ENCODE data around the gene ARHGEF7.

Gene ARHGEF7

DNA sequence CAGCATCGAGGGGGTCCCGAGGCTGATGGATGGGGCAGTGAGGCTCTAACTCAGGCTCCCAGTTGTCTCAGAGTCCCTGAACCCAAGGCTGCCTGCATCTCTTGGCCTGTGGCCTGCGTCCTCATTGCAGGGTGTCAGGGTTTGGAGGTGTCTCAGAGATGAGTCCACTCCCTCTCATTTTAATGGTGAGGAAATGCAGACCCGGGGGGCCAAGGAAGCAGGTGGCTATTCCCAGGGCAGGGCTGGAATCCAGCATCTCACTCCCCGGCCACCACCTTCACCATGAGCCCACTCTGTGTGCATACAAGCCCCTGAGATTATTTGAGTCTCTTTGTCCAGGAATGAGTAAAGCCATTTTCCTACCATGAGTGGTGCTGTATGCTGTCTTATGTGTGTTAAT, 226.8 kb downstream of the ARHGEF7 start:
- Histone ChIP-seq H4K20me1 (no peaks in the 10 kb centered on the region), H3K4me1 (no peaks in the 10 kb centered on the region), H3K4me2 (no peak overlapping the region), H3K27me3 (no peaks in the 10 kb centered on the region), H3K9me3 (no peaks in the 10 kb centered on the region), H3K9ac (no peak overlapping the region), H3K36me3 (peaks cover 5% of the 10 kb centered on the region; the same call in 1 of the 2 replicates), H3K27ac (no peak overlapping the region), H3K4me3 (no peak overlapping the region)
- TF ChIP-seq Cebpa-rat (IDR thresholded peaks at IDR 0.05), result no peak

- H3K27me3 ChIP-seq, result no peaks in the 10 kb centered on the region
- no peak overlapping the region for H3K9ac ChIP-seq
- no peaks in the 10 kb centered on the region for H3K4me1 ChIP-seq
- peaks cover 5% of the 10 kb centered on the region; the same call in 1 of the 2 replicates for H3K36me3 ChIP-seq
- H3K4me2 ChIP-seq, result no peak overlapping the region
- H3K9me3 ChIP-seq, result no peaks in the 10 kb centered on the region
- H3K27ac ChIP-seq, result no peak overlapping the region
- no peaks in the 10 kb centered on the region for H4K20me1 ChIP-seq
- H3K4me3 ChIP-seq, result no peak overlapping the region
- no peak for TF ChIP-seq Cebpa-rat (IDR thresholded peaks at IDR 0.05)
Observed at GRCh38 chr13:111342721-111343120, 227.6 kb downstream of the ARHGEF7 start.

DNA sequence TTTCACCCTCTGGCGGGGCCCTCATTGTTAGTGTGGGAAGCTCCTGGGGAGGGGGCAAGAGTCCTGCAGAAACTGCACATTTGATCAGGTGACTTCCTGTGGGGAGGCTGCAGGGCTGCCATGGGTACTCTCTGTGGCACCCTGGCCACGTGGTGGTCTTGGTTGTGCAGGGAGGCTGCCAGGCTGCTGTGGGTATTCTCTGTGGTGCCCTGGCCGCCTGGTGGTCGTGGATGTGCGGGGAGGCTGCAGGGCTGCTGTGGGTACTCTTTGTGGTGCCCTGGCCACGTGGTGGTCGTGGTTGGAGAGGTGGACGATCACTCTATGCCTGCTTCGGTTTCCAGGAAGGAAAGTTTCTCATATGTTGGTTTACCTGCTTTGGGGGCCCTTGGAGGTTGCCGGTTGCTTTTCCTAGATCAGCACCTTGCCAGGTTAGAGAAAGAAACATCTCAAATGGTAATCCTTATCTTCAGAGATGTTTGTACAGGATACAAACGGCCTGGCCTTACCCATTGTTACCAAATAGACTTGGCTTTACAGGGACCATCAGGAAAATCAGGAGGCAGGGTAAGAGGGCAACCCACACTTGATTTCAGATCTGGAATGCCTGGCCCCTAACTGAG, 228.2 kb downstream of the ARHGEF7 start:
- no peaks in the 10 kb centered on the region for H3K27me3 ChIP-seq
- H3K4me1 ChIP-seq, result no peaks in the 10 kb centered on the region
- peaks cover 5% of the 10 kb centered on the region; the same call in 1 of the 2 replicates for H3K36me3 ChIP-seq
- H3K9ac ChIP-seq, result no peak overlapping the region
- H3K4me2 ChIP-seq, result no peak overlapping the region
- no peak for TF ChIP-seq Cebpa-rat (IDR thresholded peaks at IDR 0.05)
- H3K4me3 ChIP-seq, result no peak overlapping the region
- H3K27ac ChIP-seq, result no peak overlapping the region
- H3K9me3 ChIP-seq, result no peaks in the 10 kb centered on the region
- H4K20me1 ChIP-seq, result no peaks in the 10 kb centered on the region

GRCh38 chr13:111344471-111345191, 229.5 kb downstream of the ARHGEF7 start:
- Histone ChIP-seq H3K4me1 (no peaks in the 10 kb centered on the region), H4K20me1 (no peaks in the 10 kb centered on the region), H3K4me2 (no peak overlapping the region), H3K9ac (no peak overlapping the region), H3K27me3 (no peaks in the 10 kb centered on the region), H3K4me3 (no peak overlapping the region), H3K27ac (no peak overlapping the region), H3K9me3 (no peaks in the 10 kb centered on the region; the same call in 1 of the 2 replicates), H3K36me3 (peaks cover 5% of the 10 kb centered on the region; the same call in 1 of the 2 replicates)
- no peak for TF ChIP-seq Cebpa-rat (IDR thresholded peaks at IDR 0.05)

GRCh38 chr13:111345682-111346081, 230.6 kb downstream of the ARHGEF7 start:
- no peak overlapping the region for H3K4me2 ChIP-seq
- peaks cover 5% of the 10 kb centered on the region; the same call in 1 of the 2 replicates for H3K36me3 ChIP-seq
- no peak overlapping the region for H3K9ac ChIP-seq
- H3K4me3 ChIP-seq, result no peak overlapping the region
- H3K9me3 ChIP-seq, result no peaks in the 10 kb centered on the region; the same call in 1 of the 2 replicates
- H3K4me1 ChIP-seq, result no peaks in the 10 kb centered on the region
- no peaks in the 10 kb centered on the region for H4K20me1 ChIP-seq
- H3K27ac ChIP-seq, result no peak overlapping the region
- H3K27me3 ChIP-seq, result no peaks in the 10 kb centered on the region
- TF ChIP-seq Cebpa-rat (IDR thresholded peaks at IDR 0.05), result no peak

- Histone ChIP-seq H3K27ac (no peak overlapping the region), H3K4me3 (no peak overlapping the region), H3K4me2 (no peak overlapping the region), H3K9ac (no peak overlapping the region), H3K4me1 (no peaks in the 10 kb centered on the region), H3K9me3 (no peaks in the 10 kb centered on the region; the same call in 1 of the 2 replicates), H3K36me3 (peaks cover 5% of the 10 kb centered on the region; the same call in 1 of the 2 replicates), H4K20me1 (no peaks in the 10 kb centered on the region), H3K27me3 (no peaks in the 10 kb centered on the region)
- TF ChIP-seq Cebpa-rat (IDR thresholded peaks at IDR 0.05), result no peak
Observed at GRCh38 chr13:111346101-111346680, 231.1 kb downstream of the ARHGEF7 start.

- H3K4me3 ChIP-seq, result no peak overlapping the region
- no peak overlapping the region for H3K4me2 ChIP-seq
- no peaks in the 10 kb centered on the region for H3K27me3 ChIP-seq
- H3K9ac ChIP-seq, result no peak overlapping the region
- H3K9me3 ChIP-seq, result peaks cover 3% of the 10 kb centered on the region
- H3K27ac ChIP-seq, result no peak overlapping the region
- H3K36me3 ChIP-seq, result peaks cover 5% of the 10 kb centered on the region; the same call in 1 of the 2 replicates
- no peaks in the 10 kb centered on the region for H3K4me1 ChIP-seq
- no peaks in the 10 kb centered on the region for H4K20me1 ChIP-seq
- TF ChIP-seq Cebpa-rat (IDR thresholded peaks at IDR 0.05), result no peak
Observed at GRCh38 chr13:111347438-111347837, 232.3 kb downstream of the ARHGEF7 start.

DNA sequence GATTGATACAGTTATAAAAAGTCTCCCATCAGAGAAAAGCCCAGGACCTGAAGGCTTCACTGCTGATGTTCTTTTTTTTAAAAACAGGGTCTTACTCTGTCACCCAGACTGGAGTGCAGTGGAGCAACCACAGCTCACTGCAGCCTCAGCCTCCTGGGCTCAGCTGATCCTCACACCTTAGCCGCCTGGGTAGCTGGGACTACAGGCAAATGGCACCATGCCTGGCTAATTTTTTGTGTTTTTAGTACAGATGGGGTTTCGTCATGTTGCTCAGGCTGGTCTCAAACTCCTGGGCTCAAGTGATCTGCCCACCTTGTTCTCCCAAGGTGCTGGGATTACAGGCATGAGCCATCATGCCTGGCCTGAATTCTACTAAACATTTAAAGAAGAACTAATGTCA, 238.4 kb downstream of the ARHGEF7 start:
- no peak overlapping the region for H3K27ac ChIP-seq
- no peaks in the 10 kb centered on the region for H3K4me1 ChIP-seq
- peaks cover 5% of the 10 kb centered on the region for H3K9me3 ChIP-seq
- no peak for TF ChIP-seq Cebpa-rat (IDR thresholded peaks at IDR 0.05)
- H3K4me2 ChIP-seq, result no peak overlapping the region
- H4K20me1 ChIP-seq, result no peaks in the 10 kb centered on the region
- no peaks in the 10 kb centered on the region for H3K27me3 ChIP-seq
- H3K4me3 ChIP-seq, result no peak overlapping the region
- H3K9ac ChIP-seq, result no peak overlapping the region
- H3K36me3 ChIP-seq, result no peaks in the 10 kb centered on the region

- H3K4me3 ChIP-seq, result no peak overlapping the region
- H4K20me1 ChIP-seq, result no peaks in the 10 kb centered on the region
- H3K27me3 ChIP-seq, result no peaks in the 10 kb centered on the region
- H3K9me3 ChIP-seq, result peaks cover 5% of the 10 kb centered on the region
- no peak for TF ChIP-seq Cebpa-rat (IDR thresholded peaks at IDR 0.05)
- H3K4me2 ChIP-seq, result no peak overlapping the region
- H3K4me1 ChIP-seq, result no peaks in the 10 kb centered on the region
- no peaks in the 10 kb centered on the region for H3K36me3 ChIP-seq
- H3K9ac ChIP-seq, result no peak overlapping the region
- H3K27ac ChIP-seq, result no peak overlapping the region
Observed at GRCh38 chr13:111354789-111355188, 239.7 kb downstream of the ARHGEF7 start.
